ENCODE data around the gene COL6A1.

The COL6A1 gene

DNA sequence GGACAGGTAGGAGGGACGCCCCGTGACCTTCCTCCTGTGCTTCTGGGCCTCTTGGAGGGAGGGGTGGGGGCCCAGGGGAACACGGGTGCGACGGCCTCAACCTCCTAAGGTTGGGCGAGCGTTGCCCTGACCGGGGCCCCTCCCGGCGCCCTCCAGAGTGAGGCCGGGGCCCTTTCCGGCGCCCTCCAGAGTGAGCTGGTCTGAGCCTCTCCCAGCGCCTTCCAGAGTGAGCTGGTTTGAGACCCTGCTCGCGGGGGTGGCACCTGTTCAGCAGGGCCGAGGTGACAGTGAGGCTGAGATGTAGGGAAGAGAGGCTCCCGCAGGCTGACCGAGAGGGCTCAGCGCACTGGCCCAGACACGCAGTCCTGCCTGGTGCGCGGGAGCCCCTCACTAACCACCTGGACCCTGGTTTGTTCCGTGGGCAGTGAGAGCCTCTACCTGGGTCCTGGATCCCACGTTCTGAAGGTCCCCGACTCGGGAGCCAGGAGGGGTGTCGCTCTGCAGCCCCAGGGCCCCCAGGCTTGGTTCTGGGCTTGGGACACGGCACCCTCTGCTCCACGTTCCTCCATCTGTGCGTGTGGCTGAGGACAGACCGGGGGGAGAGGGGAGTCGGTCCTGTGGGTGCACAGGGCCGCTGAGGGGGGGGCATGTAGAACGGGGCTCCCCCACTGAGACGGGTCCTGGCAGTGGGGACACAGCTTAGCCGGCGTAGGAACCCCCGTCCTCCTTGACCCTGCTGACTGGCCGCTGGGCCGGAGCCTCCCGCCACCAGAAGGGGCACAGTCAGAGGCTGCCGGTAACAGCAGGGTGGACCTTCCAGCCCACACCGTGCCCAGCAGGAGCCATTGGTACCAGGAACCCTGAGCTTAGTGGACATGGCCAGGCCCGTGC is 1.4 kb downstream of the COL6A1 start:
- peak overlapping the region; percentile 98 for H3K4me3 ChIP-seq (replicated peaks; ENCODE audit: low read depth, low read length)
- DNase-seq (ENCODE audit: extremely low read depth, low read depth), result no peak
- TF ChIP-seq, protein P1, sequence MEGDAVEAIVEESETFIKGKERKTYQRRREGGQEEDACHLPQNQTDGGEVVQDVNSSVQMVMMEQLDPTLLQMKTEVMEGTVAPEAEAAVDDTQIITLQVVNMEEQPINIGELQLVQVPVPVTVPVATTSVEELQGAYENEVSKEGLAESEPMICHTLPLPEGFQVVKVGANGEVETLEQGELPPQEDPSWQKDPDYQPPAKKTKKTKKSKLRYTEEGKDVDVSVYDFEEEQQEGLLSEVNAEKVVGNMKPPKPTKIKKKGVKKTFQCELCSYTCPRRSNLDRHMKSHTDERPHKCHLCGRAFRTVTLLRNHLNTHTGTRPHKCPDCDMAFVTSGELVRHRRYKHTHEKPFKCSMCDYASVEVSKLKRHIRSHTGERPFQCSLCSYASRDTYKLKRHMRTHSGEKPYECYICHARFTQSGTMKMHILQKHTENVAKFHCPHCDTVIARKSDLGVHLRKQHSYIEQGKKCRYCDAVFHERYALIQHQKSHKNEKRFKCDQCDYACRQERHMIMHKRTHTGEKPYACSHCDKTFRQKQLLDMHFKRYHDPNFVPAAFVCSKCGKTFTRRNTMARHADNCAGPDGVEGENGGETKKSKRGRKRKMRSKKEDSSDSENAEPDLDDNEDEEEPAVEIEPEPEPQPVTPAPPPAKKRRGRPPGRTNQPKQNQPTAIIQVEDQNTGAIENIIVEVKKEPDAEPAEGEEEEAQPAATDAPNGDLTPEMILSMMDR (IDR thresholded peaks at IDR 0.05; ENCODE audit: low read depth, low read length, missing control alignments), result no peak

DNA sequence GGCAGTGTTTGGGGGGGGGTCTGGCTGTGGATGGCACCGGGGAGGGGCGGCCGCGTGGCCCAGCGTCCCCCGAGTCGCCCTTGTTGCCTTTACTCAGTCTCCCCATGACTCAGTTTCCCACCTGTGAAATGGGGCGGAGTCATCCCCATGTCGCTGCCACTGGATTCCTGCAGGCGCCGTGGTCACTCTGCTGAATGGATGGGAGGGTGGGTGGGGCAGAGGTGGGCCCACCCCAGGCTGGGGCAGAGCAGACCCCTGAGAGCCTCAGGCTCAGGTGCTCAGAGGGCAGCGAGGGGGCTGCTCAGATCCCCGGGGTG is 2.0 kb downstream of the COL6A1 start:
- TF ChIP-seq, protein P1 (IDR thresholded peaks at IDR 0.05; ENCODE audit: low read depth, low read length, missing control alignments), result no peak
- H3K4me3 ChIP-seq (replicated peaks; ENCODE audit: low read depth, low read length), result peak overlapping the region; percentile 98
- no peak for DNase-seq (ENCODE audit: extremely low read depth, low read depth)

DNA sequence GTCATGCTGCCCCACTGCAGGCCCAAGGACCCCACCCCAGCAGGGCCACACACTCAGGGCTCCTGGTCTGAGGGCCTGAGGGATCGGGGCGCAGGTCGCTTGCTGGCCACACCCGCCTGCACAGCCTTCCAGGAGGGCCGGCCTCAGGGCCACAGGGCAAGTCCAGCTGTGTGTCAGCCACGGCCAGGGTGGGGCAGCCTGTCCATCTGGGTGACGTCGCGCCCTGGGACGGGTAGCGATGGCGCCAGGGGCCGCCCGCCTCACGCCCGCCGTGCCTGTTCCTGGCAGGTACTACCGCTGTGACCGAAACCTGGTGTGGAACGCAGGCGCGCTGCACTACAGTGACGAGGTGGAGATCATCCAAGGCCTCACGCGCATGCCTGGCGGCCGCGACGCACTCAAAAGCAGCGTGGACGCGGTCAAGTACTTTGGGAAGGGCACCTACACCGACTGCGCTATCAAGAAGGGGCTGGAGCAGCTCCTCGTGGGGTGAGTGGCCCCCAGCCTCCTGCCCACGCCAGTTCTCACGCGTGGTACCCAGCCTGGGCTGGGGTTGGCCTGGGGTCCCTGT is 2.5 kb downstream of the COL6A1 start:
- H3K4me3 ChIP-seq (replicated peaks; ENCODE audit: low read depth, low read length), result peak overlapping the region; percentile 98
- no peak for DNase-seq (ENCODE audit: extremely low read depth, low read depth)
- TF ChIP-seq, protein P1 (IDR thresholded peaks at IDR 0.05; ENCODE audit: low read depth, low read length, missing control alignments), result no peak

DNA sequence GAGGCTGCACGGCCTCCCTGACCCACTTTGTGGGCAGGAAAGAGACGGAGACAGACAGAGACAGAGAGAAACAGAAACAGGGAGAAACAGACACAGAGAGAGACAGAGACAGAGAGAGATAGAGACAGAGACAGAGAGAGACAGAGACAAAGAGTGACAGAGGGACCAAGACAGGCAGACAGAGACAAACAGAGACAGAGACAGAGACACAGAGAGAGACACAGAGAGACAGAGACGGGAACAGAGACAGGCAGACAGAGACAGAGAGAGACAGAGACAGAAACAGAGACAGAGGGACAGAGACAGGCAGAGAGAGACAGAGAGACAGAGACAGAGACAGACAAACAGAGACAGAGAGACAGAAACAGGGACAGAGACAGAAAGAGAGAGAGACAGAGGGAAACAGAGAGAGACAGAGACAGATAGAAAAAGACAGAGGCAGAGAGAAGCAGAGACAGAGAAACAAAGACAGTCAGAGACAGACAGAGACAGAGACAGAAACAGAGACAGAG is 3.1 kb downstream of the COL6A1 start:
- DNase-seq (ENCODE audit: extremely low read depth, low read depth), result no peak
- H3K4me3 ChIP-seq (replicated peaks; ENCODE audit: low read depth, low read length), result peak overlapping the region; percentile 98
- TF ChIP-seq, protein P1 (IDR thresholded peaks at IDR 0.05; ENCODE audit: low read depth, low read length, missing control alignments), result no peak

DNA sequence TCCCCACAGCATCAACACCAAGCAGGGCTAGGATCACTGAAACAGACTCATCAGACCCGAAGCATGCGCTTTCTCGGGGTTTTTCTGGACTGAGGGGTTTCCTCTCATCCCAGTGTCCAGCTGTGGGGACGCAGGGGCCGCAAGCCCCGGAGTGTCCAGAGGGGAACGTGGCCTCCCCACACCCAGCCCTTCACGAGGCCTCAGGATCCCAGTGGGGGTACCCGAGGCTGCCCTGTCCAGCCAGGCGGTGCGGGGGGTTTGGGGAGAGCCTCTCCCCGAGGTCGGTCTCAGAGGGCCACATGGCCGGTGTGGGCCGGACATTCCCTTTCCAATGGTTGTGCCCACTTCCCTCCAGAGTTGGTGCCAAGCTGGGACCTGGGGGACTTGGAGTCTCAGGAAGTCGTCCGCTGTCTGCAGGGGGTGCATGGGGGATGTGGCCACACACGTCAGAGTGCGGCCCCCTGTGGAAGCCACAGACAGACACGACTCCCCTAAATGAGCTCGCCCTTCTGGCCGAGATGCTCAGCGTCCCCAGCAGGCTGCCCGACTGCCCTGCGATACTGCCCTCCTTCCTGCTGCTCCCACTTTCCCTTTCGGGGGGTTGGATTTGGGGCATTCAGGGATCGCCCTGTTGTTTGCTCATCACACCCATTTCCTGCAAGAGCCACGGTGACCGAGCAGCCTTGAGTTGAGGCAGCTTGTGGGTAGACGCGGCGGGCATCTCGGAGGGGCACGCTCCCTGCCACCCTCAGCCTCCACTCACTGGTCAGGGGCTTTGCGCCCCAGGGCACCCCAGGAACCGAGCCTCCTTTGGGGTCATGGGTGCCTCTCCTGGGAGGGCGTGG is 4.1 kb downstream of the COL6A1 start:
- TF ChIP-seq, protein P1 (IDR thresholded peaks at IDR 0.05; ENCODE audit: low read depth, low read length, missing control alignments), result no peak
- H3K4me3 ChIP-seq (replicated peaks; ENCODE audit: low read depth, low read length), result peak overlapping the region; percentile 98
- no peak for DNase-seq (ENCODE audit: extremely low read depth, low read depth)

DNA sequence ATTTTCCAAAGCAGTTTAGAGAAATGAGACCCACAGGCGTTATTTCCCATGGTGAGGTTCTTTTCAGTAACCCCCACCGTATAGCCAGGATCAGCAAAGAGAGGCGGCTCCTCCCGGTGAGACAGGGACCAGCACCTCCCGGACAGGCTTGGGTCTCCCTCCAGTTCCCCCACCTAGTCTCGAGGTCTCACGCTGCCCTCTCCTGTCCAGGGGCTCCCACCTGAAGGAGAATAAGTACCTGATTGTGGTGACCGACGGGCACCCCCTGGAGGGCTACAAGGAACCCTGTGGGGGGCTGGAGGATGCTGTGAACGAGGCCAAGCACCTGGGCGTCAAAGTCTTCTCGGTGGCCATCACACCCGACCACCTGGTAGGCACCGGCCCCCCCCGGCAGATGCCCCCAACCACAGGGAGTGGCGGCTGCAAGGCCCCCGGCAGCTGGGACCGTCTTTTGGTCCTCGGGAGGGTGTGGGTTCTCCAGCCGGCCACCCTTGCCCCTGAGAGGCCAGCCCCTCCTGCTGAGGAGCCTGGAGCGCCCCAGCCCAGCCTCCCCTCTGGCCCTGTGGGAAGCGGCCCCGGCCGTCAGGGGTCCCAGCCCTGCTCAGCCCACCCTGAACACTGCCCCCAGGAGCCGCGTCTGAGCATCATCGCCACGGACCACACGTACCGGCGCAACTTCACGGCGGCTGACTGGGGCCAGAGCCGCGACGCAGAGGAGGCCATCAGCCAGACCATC is 4.9 kb downstream of the COL6A1 start:
- H3K4me3 ChIP-seq (replicated peaks; ENCODE audit: low read depth, low read length), result peak overlapping the region; percentile 98
- TF ChIP-seq, protein P1 (IDR thresholded peaks at IDR 0.05; ENCODE audit: low read depth, low read length, missing control alignments), result no peak
- no peak for DNase-seq (ENCODE audit: extremely low read depth, low read depth)

All from HFF-Myc (cell line).